ENCODE results near the gene DUSP22.

DNA sequence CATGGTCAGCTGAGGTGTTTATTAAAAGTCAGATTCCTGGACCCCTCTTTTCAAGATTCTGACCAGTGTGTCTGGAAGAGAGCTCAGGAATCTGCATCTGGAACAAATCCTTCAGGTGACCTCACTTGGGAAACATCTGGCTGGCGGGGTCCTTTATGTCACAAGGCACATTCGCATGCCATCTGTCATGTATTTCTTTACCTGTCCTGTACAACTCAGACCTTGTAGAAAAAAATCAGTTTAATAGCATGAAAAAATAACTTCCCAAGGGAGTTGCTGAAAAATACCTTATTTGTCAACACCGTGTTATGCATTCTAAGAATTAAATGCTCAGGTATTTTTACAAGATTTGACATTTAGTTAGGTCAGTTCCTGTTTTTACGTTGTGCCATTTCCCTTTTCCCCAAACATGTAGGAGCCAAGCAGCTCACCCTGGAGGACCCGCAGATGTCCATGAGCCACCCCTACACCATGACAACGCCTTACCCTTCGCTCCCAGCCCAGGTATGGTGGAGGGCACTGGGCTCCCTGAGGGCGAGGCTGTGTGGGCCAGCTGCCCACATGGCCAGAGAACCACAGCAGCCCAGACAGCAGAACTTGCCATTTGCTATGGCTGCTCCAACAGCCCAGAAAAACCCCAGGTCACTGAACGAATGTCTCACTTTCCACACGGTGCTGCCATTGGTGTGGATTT, 103.3 kb downstream of the DUSP22 start:
- TF ChIP-seq, protein P1, sequence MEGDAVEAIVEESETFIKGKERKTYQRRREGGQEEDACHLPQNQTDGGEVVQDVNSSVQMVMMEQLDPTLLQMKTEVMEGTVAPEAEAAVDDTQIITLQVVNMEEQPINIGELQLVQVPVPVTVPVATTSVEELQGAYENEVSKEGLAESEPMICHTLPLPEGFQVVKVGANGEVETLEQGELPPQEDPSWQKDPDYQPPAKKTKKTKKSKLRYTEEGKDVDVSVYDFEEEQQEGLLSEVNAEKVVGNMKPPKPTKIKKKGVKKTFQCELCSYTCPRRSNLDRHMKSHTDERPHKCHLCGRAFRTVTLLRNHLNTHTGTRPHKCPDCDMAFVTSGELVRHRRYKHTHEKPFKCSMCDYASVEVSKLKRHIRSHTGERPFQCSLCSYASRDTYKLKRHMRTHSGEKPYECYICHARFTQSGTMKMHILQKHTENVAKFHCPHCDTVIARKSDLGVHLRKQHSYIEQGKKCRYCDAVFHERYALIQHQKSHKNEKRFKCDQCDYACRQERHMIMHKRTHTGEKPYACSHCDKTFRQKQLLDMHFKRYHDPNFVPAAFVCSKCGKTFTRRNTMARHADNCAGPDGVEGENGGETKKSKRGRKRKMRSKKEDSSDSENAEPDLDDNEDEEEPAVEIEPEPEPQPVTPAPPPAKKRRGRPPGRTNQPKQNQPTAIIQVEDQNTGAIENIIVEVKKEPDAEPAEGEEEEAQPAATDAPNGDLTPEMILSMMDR (conservative IDR thresholded peaks at IDR 0.05; ENCODE audit: low read depth, low read length) = no peak
- TF ChIP-seq EZH2 (IDR thresholded peaks at IDR 0.05; ENCODE audit: borderline replicate concordance, low read depth, low read length, poor library complexity, severe bottlenecking) = no peak
